Stimulated activated CD4-positive, alpha-beta T cell treated with anti-CD3 and anti-CD28 coated beads, Interleukin-1b, Interleukin-23, amount 100 ng/mL, for 24 hours (primary cell): ENCODE data around the gene SGK2.
A peak's percentile ranks its signal among the peaks of the same experiment; 100 is the strongest.
"Not testable (repeated sequence)": the region's sequence is repeated elsewhere in the genome, so short reads cannot be mapped to it uniquely, and the experiment has no call there.

Experiments used
- DNase-seq, 4 experiments: peaks; one replicate each; pipeline ENCODE4 v3.0.0-alpha.2; 2020; ENCODE audit warnings: low read depth in 4 of 4, low spot score in 1 of 4

SGK2 gene

DNA sequence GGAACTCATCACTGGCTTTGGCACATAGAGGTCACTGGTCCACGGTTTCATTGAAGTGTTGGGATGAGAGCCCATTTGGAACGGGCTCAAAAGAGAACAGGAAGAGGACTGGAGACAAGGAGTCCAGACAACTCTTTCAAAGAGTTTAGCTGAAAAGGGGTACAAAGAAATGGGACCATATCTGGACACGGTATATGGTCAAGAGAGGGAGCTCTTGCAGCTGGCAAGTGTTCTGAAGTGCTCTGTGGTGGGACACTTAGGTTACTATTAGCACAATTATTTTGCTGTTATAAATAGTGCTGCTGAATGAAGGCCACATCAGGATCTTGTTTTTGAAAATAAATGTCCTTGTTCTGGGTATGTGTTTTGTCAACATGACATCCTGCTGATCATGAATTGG lies 4.6 kb downstream of the SGK2 start:
- DNase-seq: no peak

DNA sequence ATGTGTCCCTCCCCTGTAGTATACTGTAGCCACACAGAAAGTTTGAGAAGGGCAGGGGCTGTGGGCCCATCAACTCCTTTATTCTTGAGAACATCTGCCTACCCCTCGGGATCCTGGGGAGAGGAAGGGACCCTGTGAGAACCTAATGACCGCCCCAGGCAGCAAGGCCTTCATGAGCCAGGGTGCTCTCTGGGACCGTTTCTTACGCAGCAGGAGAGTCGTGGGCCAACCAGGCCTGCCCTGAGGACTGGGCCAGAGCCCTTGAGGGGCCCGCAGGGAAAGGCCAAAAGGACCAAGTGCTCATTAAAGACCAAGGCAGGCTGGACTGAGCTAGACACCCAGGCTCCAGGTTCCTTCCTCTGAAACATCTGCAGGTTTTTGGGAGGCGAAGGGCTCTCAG lies 5.2 kb downstream of the SGK2 start:
- DNase-seq: no peak

- no peak for DNase-seq
Measured at GRCh38 chr20:43564455-43564854, 5.6 kb downstream of the SGK2 start.

DNA sequence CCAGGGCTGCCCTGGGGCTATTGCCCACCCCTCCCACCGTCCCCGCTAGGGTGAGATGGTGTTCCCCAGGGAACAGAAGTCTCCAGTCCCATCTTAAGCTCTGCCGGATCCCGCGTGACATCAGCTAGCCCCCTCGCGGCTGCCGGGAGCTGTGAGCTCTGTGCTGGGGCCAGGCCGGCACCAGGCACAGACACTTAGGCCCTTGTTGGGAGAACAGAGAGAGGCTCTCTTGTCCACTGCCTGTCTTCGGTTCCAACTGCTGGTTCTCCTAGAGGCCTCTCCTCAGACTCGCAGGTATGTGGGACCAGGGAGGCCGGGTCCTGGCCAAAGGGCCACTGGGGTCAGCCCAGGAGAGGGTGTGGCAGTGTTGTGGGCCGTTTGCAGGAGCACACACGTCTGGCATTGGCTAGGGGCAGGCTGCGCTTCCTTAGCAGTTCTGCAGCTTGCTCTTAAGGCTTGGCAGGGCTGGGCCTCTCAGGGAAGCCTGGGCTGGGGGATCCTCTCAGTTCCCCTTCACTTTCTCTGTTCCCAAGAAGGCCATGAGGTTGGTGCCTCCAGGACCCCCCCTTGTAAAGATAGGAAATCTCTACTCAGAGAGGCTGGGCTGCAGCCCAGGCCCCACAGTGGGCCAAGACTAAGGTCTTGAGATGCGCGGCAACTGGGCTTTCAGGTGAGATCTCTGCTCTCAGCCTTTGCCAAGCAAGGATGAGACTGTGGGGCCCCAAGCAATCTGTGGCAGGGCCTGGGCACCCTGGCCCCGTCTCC lies 6.3 kb downstream of the SGK2 start:
- DNase-seq: no peak

DNA sequence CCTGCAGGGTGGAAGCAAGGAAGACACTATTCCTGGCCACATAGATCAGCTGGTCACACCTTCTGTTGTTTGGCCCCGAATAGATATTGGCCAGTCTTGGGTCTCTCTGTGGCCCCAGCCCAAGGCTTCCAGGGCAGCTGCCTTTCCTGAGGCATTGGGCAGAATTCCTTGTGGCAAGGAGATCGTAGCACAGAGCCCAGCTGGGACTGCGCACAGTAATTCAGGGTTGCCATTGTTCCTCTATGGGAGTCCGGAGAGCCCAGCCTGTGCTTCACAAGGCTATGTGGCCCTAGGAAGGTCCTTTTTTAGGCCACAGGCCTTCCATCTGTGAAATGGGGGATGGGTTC lies 6.9 kb downstream of the SGK2 start:
- no peak for DNase-seq

DNA sequence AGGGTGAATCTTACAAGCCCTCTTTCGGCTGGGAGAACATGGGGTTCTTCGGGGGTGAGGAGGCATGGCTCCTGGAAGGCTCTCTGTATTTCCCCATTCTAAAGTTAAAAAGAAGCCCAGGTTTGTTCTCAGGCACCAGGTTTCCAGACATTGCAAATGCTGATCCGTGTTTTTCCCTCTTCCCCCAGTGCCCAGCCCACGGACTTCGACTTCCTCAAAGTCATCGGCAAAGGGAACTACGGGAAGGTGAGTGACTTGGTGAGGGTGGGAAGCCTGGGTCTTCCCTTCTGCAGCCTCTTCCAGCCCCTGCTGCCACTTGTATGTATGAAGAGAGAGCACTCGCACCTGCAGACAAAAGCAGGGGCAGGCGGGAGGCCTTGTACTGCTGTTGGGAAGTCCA lies 8.7 kb downstream of the SGK2 start:
- DNase-seq: no peak

DNA sequence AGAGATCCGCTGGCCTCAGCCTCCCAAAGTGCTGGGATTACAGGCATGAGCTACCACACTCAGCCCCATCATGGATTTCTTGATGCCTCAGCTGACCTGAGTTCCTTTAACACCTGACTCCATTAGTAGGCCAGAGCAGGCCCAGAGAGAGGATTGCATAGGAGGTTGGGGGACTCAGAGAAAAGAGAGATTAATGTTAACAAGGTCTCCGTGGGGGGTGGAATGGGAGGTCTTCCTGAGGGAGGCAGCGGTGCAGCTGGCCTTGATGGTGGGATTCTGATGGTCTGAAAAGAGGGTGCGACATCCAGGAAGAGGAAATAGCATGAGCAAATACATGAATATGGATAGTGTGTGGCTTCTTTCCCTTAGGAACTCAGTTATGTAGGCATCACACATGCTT lies 9.9 kb downstream of the SGK2 start:
- no peak for DNase-seq

GRCh38 chr20:43569282-43569681 lies 10.5 kb downstream of the SGK2 start:
- DNase-seq: no peak

DNA sequence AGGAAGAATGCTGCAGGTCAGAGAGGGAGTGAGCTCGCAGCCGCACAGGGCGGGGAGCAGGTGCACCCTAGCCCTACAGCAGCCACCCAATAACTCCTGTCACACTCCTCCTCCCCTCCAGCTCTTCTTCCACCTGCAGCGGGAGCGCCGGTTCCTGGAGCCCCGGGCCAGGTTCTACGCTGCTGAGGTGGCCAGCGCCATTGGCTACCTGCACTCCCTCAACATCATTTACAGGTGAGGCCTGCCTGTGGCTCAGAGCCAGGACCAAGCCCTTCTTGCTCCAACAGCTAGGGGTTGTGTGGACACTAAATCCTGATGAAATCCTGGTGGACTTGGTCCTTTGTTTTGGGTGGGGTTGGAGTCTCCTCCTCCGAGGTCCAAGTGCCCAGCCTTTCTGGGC lies 11.7 kb downstream of the SGK2 start:
- no peak for DNase-seq

GRCh38 chr20:43571310-43571709 lies 12.5 kb downstream of the SGK2 start:
- DNase-seq: no peak

- DNase-seq: no peak
Measured at GRCh38 chr20:43571771-43572170, 12.9 kb downstream of the SGK2 start.

DNA sequence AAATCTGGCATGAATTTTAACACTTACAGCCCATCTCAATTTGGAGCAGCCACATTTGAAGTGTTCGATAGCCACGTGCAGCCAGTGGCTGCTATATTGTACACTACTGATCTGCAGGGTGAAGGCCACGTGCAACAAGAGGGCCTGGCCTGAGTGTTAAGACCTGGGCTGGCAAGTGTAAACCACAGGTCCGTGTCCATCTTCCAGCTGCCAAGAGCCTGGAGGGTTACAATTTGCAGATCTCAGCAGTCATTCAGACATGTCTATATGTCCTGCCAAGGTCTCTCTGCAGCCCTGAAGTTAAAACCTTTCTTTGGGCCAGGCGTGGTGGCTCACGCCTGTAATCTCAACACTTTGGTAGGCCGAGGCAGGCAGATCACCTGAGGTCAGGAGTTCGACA lies 14.1 kb downstream of the SGK2 start:
- DNase-seq: no peak

DNA sequence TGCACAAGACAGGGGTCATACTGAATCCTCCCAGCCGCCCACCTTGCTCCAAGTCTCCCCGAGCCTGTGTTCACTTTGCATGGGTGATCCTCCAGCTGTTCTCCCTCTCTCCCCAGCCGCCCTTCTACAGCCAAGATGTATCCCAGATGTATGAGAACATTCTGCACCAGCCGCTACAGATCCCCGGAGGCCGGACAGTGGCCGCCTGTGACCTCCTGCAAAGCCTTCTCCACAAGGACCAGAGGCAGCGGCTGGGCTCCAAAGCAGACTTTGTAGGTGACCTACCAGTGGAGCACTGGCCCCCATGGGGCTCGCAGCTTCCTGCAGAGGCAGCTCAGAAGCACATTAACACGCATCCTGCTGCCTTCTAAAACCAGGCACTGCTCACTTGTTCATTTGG lies 17.3 kb downstream of the SGK2 start:
- no peak for DNase-seq

GRCh38 chr20:43579861-43580793 lies 21.3 kb downstream of the SGK2 start:
- no peak for DNase-seq

- DNase-seq: no peak
Measured at GRCh38 chr20:43583133-43583864, 24.5 kb downstream of the SGK2 start.

DNA sequence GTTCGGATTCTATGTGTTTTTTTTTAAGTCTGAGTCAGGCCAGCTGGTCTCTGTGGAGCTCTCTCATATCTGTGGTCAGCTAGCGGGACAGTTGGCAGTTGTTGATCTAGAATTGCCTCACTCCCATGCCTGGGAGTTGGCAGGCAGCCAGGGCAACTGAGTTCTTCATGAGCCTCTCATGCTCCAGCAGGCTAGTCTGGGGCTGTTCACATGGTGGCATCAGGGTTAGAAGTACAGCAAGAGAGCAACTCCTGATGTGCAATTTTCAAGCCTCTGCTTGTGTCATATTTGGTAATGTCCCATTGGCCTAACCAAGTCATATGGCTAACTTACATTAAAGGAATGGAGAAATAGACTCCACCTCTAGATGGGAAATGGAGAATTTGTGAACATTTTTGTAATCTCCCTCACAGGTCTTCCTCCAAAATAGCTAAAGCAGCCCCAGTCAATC lies 25.2 kb downstream of the SGK2 start:
- DNase-seq: no peak

GRCh38 chr20:43584448-43585136 lies 25.8 kb downstream of the SGK2 start:
- no peak for DNase-seq

DNA sequence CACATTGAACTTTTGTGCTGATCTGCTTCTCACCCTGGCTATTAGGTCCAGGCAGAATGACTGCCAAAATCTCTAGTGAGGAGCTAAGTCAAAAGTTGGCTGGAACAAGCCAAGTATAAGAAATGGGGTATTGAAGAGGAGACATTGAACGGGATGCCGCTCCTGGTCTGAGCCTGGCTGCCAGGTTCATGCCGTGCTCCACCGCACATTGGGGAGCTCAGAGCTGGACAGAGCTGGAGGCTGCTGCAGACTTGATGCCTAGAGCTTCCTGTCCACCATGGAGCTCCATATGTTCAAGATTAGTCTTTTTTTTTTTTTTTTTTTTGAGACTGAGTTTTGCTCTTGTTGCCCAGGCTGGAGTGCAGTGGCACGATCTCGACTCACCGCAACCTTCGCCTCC lies 27.8 kb downstream of the SGK2 start:
- no peak for DNase-seq

- not testable (repeated sequence) for DNase-seq
Measured at GRCh38 chr20:43588526-43588925, 29.7 kb downstream of the SGK2 start.

DNA sequence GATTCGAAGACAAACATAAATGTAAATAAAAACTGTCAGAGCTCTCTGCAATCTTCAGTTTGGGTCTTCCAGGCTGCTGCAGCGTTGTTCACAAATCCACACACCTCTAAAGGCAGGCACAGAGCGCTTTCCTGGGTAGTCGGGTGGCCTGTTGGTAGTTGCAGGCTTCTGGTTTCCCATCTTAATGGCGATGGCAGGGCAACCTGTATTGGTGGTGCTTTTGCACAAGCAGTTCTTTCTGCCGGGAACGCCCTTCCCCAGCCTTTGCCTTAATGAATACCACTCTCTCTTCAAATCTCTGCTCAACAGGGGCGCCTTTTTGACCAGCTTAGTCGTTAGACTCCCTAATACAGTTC lies 31.2 kb downstream of the SGK2 start:
- peak in 1 of 4 experiments; percentile 2 for DNase-seq
